Right lobe of liver (tissue), 6 donors: Measurements from ENCODE around the gene RNU5B-1. TPM values are rescaled to one million over a fixed set of nuclear protein-coding genes. Genes with fewer than 3 reads are reported as not detected.

Source experiments
- ATAC-seq, 4 donors: fragments of 200-7000 bp; cut with Tn5 transposase; one replicate each; pipeline ENCODE4 v1.9.1; 2020; ENCODE audit warnings: mild to moderate bottlenecking in 4 of 4, moderate library complexity in 4 of 4
- DNase-seq, 3 donors: peaks; one replicate each; pipeline ENCODE4 v3.0.0-alpha.2; 2020
- H3K27ac ChIP-seq, 3 donors: fragments of 200-600 bp; one replicate each; pipeline ENCODE4 v1.8.0; 2022
- H3K27me3 ChIP-seq, 2 donors: fragments of 200-600 bp; one replicate each; pipeline ENCODE4 v1.8.0; 2022
- H3K36me3 ChIP-seq, 4 donors: fragments of 200-600 bp; sonication (generic) in 1 of 4; one replicate each; pipeline versions ENCODE4 v1.5.1 to v1.8.0; 2017 to 2022; ENCODE audit warnings: control low read depth in 1 of 4
- H3K4me1 ChIP-seq, 4 donors: fragments of 200-600 bp; sonication (generic) in 1 of 4; one replicate each; pipeline versions ENCODE4 v1.5.1 to v1.8.0; 2017 to 2022; ENCODE audit warnings: control low read depth in 1 of 4
- H3K4me3 ChIP-seq, 3 donors: fragments of 200-600 bp; one replicate each; pipeline ENCODE4 v1.8.0; 2022
- H3K9me3 ChIP-seq, 4 donors: fragments of 200-600 bp; sonication (generic) in 1 of 4; one replicate each; pipeline versions ENCODE4 v1.5.1 to v1.8.0; 2017 to 2022; ENCODE audit warnings: control low read depth in 1 of 4
- POLR2A ChIP-seq: fragments of 450-650 bp; IDR thresholded peaks from one replicate; pipeline ENCODE4 v1.6.1; 2017; ENCODE audit warnings: antibody characterized with exemption, mild to moderate bottlenecking
- WGBS: methylation state at CpG from one replicate; pipeline ENCODE4 v1.1.6; 2018; ENCODE audit warnings: low coverage, low lambda C conversion rate; ENCODE audit not compliant: insufficient coverage; ENCODE audit errors: missing lambda C conversion rate; 5-methylcytosine and 5-hydroxymethylcytosine counted together
- intact Hi-C, 2 donors: fragments of 100-400 bp; cut with DNase I; formaldehyde crosslinking; loops; one replicate each; pipeline versions ENCODE4 v1.11.2 to v1.14.1; 2022
- total RNA-seq, 6 experiments: library from RNA; depleted of rRNA in 2 of 6; stranded (reverse); fragments of >200 nt in 2 of 6; fragmentation: NEBNext Ultra II Directional in 3 of 6; extraction: Animal tissue kit (Norgen Biotek cat#: 25700) in 3 of 6; gene quantifications; one replicate each; pipeline versions ENCODE4 v1.1.0 to v1.2.4, GENCODE V29; 2016 to 2023
- TF ChIP-seq, protein P1 (sequence below), 4 donors: fragments of 200-600 bp in 3 of 4; fragments of 450-650 bp in 1 of 4; IDR thresholded peaks; one replicate each; pipeline versions ENCODE4 v1.5.1 to v1.8.0; 2016 to 2022; ENCODE audit warnings: antibody characterized with exemption in 4 of 4, mild to moderate bottlenecking in 2 of 4
- donor health status: DM: no; HTN: yes; CAD: no.
- donor health status: DM: no; HTN: no; CAD: no.
- donor health status: DM: no; HTN: no; CAD: no.
- donor health status: DM: no; HTN: yes; CAD: no.
- donor health status: DM: no; HTN: yes; CAD: no.

RNU5B-1 gene
- total RNA-seq, 6 experiments from 2014 or later = 11.0 to 35.4 TPM; not detected in 4

GRCh38 chr15:65275728-65276126 is 28.8 kb upstream of the RNU5B-1 start:
- 75% methylated on average over 2 of the region's 2 CpGs for WGBS
- intact Hi-C loops = loop anchor here in 1 of 2 donors (10.0 kb wide), 2 partner anchors 81 to 241 kb away; no protein-coding TSS in a partner anchor
- TF ChIP-seq, protein P1, sequence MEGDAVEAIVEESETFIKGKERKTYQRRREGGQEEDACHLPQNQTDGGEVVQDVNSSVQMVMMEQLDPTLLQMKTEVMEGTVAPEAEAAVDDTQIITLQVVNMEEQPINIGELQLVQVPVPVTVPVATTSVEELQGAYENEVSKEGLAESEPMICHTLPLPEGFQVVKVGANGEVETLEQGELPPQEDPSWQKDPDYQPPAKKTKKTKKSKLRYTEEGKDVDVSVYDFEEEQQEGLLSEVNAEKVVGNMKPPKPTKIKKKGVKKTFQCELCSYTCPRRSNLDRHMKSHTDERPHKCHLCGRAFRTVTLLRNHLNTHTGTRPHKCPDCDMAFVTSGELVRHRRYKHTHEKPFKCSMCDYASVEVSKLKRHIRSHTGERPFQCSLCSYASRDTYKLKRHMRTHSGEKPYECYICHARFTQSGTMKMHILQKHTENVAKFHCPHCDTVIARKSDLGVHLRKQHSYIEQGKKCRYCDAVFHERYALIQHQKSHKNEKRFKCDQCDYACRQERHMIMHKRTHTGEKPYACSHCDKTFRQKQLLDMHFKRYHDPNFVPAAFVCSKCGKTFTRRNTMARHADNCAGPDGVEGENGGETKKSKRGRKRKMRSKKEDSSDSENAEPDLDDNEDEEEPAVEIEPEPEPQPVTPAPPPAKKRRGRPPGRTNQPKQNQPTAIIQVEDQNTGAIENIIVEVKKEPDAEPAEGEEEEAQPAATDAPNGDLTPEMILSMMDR (IDR thresholded peaks at IDR 0.05) = no peak
- TF ChIP-seq POLR2A = no peak
- no peak for DNase-seq
- H3K27ac ChIP-seq = no peak overlapping the region
- H3K36me3 ChIP-seq = no peaks in the 10 kb centered on the region
- no peaks in the 10 kb centered on the region for H3K9me3 ChIP-seq
- H3K4me1 ChIP-seq = no peaks in the 10 kb centered on the region
- no peak overlapping the region for H3K4me3 ChIP-seq
- H3K27me3 ChIP-seq = no peaks in the 10 kb centered on the region
- peak in 1 of 4 donors; percentile 74 for ATAC-seq

DNA sequence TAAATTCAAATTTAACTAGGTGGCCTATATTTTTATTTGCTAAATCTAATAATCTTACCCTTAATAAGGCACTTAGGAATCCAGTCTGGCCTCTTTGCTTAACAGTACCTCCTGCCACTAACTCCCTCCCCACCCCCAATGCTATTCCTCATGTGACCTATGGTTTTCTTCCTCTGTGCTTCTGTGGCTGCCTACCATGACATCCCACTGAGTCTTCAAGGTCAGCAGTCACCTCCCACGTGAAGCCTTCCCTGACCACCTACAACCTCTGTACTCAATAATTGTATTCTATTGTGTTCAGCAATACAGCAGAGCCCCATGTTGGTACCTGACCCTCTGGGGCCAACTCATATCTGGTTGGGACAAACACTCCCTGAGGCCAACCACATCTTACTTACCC is 27.5 kb upstream of the RNU5B-1 start:
- no peak overlapping the region for H3K27ac ChIP-seq
- no peaks in the 10 kb centered on the region for H3K36me3 ChIP-seq
- WGBS = 87% methylated on average over 1 of the region's 1 CpG
- H3K4me3 ChIP-seq = no peak overlapping the region
- ATAC-seq (no peak), DNase-seq (no peak)
- no peaks in the 10 kb centered on the region for H3K27me3 ChIP-seq
- no peaks in the 10 kb centered on the region for H3K9me3 ChIP-seq
- H3K4me1 ChIP-seq = no peaks in the 10 kb centered on the region
- TF ChIP-seq, protein P1 (IDR thresholded peaks at IDR 0.05) = no peak
- intact Hi-C loops = loop anchor here in 1 of 2 donors (10.0 kb wide), 2 partner anchors 82 to 242 kb away; no protein-coding TSS in a partner anchor

GRCh38 chr15:65278480-65278879 is 26.0 kb upstream of the RNU5B-1 start:
- Histone ChIP-seq H3K27ac (no peak overlapping the region), H3K27me3 (no peaks in the 10 kb centered on the region), H3K4me3 (no peak overlapping the region), H3K36me3 (no peaks in the 10 kb centered on the region), H3K4me1 (no peaks in the 10 kb centered on the region), H3K9me3 (no peaks in the 10 kb centered on the region)
- 67% methylated on average over 1 of the region's 1 CpG for WGBS
- ATAC-seq = no peak
- intact Hi-C loops = loop anchor here in 1 of 2 donors (10.0 kb wide), 2 partner anchors 84 to 244 kb away; no protein-coding TSS in a partner anchor
- DNase-seq = no peak
- TF ChIP-seq POLR2A = no peak

DNA sequence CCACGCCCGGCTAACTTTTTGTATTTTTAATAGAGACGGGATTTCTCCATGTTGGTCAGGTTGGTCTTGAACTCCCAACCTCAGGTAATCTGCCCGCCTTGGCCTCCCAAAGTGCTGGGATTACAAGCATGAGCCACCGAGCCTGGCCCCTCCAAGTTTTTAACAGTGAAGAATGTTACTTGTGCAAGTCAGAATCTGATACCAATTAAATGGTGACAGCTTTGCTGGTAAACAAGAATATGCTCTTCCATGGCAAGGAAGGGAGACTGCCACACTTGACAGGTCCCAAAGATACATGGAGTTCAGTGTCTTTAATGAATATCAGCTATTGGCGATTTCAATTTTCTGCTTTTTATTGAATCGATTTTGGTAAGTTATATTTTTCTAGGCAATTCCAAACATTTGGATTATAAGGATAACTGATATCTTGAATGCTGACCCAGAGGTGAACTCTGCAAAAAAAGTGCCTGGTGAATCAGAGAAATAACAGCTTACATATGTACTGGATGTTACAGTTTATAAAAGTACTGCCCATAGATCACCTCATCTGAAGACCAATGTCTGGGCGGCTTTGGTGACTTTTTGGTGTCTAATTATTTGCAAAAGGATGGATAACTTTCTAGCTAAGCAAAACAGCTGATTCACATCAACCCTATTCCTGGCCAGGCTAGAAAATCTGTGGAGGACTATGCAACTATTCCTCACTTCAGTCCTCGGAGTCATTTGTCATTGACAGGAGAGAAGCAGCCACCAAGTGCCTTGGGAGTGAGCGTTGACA is 19.0 kb upstream of the RNU5B-1 start:
- intact Hi-C loops = no loop called here
- Histone ChIP-seq H3K9me3 (no peaks in the 10 kb centered on the region), H3K36me3 (no peaks in the 10 kb centered on the region), H3K4me3 (peak overlapping the region; percentile 55 to 85 (median 74)), H3K27ac (peak overlapping the region; percentile 82 to 96 (median 94)), H3K27me3 (no peaks in the 10 kb centered on the region), H3K4me1 (peaks cover 0 to 16% (median 4%) of the 10 kb centered on the region in 4 donors)
- ATAC-seq (no peak), DNase-seq (no peak)
- WGBS = 57% methylated on average over 8 of the region's 10 CpGs
- TF ChIP-seq POLR2A = no peak
- TF ChIP-seq, protein P1 (IDR thresholded peaks at IDR 0.05) = no peak

DNA sequence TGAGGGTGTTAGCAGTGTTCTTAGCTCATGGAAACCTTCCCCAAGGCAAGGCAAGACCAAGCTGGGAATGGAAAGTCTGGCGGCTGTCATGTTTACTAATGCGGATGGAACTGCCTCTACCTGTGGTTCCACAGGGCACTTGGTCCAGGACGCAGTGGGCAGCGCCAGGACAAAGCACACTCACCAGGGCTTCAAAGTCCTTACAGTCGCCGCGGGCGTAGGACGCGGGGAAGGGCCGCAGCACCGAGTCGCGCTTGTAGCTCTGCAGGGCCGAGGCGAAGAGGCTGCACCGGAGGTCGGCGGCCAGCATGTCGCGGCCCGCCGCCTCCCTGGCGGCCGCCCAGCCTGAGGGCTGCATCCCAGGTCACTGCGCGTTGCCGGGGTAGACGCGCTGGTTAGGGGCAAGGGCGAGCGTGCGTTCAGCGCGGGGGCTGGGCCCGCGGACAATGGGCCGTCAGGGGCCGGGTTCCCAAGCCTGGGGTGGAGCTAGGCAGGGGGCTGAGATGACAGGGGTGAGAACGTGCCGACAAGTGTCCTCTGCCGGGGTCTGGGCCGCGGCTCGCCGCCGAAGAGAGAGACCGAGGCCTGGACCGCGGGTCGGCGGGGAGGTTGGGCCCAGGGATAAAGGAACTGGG is 18.3 kb upstream of the RNU5B-1 start:
- H3K27ac ChIP-seq = peak overlapping the region; percentile 82 to 96 (median 94)
- TF ChIP-seq, protein P1 (IDR thresholded peaks at IDR 0.05) = no peak
- no peak for TF ChIP-seq POLR2A
- peaks cover 0 to 16% (median 4%) of the 10 kb centered on the region in 4 donors for H3K4me1 ChIP-seq
- 0% methylated on average over 16 of the region's 52 CpGs for WGBS
- intact Hi-C loops = no loop called here
- DNase-seq (peak; percentile 68 to 89 (median 86)), ATAC-seq (peak; percentile 56 to 77 (median 70))
- no peaks in the 10 kb centered on the region for H3K27me3 ChIP-seq
- peak overlapping the region; percentile 55 to 85 (median 74) for H3K4me3 ChIP-seq
- H3K9me3 ChIP-seq = no peaks in the 10 kb centered on the region
- H3K36me3 ChIP-seq = no peaks in the 10 kb centered on the region
